HG03280 (cell line): ENCODE measurements around the gene SNX8.
"Not testable (repeated sequence)": the region's sequence is repeated elsewhere in the genome, so short reads cannot be mapped to it uniquely, and the experiment has no call there.

Source experiments
- ATAC-seq: cut with Tn5 transposase; IDR thresholded peaks from one replicate; pipeline ENCODE4 v1.9.1; 2021; ENCODE audit warnings: mild to moderate bottlenecking, moderate library complexity; ENCODE audit not compliant: unreplicated experiment

SNX8 gene

DNA sequence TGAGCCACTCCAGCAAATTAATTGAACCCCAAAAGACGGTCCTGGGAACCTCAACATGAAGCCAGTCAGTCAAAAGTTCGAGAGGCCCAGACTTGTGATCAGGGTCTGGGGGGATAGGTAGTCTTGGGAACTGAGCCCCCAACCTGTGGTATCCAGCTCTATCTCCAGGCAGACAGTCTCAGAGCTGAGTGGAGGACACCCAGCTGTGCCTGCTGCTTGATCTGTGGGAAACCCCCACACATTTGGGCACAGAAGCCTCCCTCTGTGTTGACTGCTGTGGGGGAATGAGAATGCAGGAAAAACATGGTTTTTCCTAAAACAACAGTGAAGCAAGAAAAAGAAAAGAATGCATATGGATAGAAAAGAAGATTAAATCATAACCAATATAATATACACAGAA is 16.3 kb upstream of the SNX8 start:
- no peak for ATAC-seq

DNA sequence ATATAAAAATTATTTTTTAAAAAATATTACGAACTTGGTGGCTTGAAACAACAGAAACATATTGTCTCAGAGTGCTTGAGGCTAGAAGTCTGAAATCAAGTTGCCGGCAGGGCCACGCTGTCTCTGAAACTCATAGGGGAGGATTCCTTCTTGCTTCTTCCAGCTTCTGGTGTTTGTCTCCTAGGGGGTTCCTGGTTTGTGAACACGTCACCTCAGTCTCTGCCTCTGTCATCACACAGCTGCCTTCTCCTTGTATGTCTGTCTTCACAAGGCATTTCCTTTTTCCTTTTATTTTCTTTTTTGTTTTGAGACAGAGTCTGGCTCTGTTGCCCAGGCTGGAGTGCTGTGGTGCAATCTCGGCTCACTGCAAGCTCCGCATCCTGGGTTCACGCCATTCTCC is 12.7 kb upstream of the SNX8 start:
- ATAC-seq, result no peak

DNA sequence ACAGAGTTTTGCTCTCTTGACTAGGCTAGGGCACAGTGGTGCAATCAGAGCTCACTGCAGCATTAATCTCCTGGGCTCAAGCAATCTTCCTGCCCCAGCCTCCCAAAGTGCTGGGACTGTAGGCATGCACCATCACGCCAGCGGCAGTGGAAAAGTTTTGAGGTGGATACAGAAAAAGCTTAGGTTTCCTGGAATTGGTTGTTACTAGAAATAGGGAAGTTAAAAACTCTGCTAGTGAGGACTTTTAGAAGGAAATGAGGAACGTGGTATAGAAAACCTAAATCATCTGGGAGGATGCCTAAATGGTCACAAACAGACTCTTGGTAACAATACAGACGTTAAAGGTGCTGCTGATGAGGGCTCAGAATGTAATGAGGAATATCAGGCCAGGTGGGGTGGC is 10.9 kb upstream of the SNX8 start:
- no peak for ATAC-seq

DNA sequence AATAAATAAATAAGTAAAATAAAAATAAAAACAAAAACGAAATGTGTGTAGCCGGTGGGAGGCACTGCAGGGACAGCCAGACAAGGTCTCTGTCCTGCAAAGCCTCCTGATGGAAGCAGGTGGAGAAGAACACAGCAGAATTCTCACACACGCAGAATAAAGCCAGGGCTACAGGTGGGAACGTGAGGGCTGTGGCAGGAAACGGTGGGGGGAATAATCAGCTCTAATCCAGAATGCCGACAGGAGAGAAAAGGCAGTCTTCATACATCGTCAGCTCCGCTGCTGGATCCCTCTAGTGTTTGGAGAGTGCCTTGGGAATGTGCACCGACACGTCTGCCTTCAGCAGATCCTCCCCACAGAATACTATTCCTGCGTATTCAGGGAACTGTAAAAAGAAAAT is 6.8 kb upstream of the SNX8 start:
- no peak for ATAC-seq

DNA sequence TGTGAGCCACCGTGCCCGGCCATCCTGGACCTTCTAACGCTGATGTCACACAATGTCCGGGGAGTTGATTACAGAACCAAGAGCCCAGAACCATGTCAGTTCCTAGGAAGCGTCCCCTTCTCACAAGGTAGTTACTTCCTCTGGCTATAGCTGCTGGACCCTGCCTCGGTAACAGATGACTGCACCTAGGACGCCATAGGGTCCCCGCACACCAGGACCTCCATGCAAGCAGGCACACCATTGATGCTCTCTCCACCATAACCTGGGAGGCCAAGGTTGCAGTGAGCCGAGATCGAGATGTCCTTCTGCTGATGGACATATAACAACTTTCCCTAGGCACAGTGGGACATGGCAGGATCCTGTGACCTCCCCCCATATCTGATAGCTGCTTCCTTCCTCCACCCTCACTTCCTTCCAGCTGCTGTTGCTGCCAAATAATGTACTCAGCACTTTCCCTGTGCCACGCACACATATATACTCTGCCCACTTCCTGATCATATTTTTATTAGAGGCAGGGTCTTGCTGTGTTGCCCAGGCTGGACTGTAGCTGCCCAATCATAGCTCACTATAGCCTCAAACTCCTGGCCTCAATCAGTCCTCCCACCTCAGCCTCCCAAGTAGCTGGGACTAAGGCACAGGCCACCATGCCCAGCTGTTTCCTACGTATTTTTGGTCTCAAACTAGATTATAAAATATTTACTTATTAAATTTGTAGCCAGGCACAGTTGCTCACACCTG is 3.5 kb upstream of the SNX8 start:
- ATAC-seq, result no peak

DNA sequence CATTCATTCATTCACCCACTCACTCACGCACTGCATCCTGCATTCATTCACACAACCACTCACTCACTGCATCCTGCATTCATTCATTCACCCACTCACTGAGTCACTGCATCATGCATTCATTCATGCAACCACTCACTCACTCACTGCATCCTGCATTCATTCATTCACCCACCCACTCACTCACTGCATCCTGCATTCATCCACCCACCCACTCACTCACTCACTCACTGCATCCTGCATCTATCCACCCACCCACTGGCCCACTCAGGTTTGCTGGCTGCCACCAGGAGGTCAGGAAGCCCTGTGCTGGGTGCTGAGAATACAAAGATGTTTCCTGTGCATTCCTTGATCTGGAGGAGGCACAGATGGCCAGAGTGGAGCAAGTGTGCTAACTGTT is 2.3 kb upstream of the SNX8 start:
- ATAC-seq, result no peak

DNA sequence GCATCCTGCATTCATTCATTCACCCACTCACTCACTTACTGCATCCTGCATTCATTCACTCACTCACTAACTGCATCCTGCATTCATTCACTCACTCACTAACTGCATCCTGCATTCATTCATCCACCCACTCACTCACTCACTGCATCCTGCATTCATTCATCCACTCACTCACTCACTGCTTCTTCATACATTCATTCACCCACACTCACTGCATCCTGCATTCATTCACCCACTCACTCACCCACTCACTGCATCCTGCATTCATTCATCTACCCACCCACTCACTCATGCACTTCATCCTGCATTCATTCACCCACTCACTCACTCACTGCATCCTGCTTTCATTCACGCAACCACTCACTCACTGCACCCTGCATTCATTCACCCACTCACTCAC is 1.5 kb upstream of the SNX8 start:
- no peak for ATAC-seq

DNA sequence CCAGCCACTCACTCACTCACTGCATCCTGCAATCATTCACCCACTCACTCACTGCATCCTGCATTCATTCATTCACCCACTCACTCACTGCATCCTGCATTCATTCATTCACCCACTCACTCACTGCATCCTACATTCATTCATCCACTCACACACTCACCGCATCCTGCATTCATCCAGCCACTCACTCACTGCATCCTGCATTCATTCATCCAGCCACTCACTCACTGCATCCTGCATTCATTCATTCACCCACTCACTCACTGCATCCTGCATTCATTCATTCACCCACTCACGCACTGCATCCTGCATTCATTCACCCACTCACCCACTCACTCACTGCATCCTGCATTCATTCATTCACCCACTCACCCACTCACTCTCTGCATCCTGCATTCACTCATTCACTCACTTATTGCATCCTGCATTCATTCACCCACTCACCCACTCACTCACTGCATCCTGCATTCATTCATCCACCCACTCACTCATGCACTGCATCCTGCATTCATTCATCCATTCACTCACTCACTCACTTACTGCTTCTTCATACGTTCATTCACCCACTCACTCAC is 802 bp upstream of the SNX8 start:
- not testable (repeated sequence) for ATAC-seq

DNA sequence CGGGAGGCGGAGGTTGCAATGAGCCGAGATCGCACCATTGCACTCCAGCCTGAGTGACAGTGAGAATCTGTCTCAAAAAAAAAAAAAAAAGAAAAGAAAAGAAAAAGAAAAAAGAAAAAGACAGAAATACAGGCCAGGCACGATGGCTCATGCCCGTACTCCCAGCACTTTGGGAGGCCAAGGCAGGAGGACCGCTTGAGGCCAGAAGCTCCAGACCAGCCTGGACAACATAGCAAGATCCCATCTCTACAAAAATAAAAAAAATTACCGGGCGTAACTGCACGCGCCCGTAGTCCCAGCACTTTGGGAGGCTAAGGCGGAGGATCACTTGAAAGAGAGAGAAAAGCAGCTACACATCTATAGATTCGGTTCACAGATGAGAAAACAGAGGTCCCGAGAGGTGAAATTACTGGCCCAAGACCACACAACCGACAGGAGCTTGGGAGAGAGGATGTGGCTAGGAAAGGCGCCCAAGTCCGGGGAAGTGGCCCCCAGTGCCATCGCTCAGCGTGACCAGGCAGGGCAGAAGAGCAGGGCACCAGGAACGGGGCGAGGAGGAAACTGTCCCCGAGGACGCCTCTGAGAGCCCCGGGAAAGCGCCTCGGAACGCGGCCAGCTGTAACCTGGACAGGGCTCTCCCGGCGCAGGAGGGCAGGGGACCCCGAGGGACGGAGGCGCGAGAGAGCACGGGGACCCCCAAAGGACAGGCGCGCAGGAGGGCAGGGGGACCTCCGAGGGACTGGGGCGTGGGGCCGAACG is 612 bp downstream of the SNX8 start:
- ATAC-seq, result peak; percentile 12

DNA sequence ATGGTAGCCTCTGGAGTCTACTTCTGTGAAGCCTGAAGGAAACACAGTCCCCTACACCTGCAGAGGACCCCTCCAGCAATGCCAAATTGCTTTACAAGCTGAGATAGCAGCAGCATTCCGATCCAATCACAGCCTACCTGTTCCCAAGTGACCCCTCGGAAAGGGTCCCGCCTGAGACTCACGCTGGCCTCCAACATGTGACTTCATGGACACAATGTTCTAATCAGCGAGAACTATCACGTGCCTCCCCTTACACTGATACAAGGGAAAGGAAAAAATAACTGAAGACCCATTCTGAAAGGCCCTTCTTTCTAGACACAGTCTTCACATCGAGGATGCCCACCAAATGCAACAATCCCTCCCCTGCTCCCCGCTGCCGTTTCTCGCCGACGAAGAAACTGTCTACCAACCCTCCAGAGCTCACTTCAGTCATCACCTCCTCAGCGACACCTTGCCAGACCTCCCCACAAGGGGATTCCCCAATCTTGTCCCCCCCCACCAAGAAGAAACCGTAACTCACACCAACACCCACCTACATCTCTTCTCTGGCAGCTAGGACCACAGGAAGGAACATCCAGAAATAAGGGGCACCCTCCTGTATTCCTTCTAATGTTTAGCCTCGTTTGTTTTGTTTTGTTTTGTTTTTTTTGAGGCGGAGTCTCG is 1.8 kb downstream of the SNX8 start:
- ATAC-seq, result no peak

DNA sequence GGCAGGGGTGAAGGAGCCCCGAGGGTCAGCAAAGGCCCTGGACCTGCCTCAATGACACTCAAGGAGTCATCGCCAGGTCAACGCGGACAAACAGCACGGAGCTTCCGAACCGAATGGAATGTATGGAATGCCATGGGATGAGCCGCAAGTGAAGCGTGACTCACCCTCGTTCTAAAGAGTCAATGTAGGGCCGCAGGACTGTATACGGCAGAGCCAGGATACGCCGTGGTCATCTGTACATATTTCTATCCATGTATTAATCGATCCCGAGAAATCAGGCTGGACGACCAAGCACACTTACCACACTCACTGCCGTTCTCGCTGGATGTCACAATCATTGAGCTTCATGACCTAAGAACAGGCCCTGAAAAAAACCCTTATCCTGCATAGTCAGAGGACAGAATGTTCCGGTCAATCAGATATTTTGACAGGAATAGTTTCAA is 4.3 kb downstream of the SNX8 start:
- no peak for ATAC-seq

DNA sequence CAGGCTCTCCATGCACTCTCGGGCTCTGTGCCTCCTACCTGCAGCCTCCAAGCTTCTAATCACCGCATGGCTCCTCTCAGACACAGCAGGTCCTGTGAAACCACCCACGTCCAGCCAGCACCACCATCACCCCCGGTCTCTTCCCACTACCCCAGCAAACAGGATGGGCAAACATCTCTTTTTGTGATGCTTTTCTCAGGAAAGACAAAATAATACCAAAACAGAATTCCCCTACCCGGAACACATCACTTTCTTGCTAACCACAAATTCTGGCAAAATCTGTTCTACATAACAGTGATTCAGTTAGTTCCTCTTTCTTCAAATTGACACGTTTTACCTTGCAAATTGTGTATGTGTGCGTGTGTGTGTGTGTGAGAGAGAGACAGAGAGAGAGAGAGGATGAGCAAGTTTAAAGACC is 6.5 kb downstream of the SNX8 start:
- ATAC-seq, result peak; percentile 51

DNA sequence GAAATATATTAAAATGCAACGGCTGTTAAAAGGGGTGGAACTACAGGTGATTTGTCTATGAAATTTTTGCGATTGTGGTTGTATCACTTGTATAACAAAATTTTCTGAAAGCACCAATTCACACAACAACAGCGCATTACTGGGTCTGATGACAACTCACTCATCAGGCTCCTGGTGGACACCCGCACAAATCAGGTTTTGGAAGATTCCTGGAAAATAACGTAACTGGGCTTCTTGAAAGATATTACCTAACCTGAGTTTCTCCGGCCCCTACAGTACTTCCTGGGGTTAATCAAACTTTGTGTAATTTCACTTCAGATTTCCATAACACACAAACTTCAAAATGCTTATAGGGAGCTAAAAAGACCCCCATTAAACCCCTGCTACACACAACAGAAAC is 7.6 kb downstream of the SNX8 start:
- ATAC-seq, result no peak

DNA sequence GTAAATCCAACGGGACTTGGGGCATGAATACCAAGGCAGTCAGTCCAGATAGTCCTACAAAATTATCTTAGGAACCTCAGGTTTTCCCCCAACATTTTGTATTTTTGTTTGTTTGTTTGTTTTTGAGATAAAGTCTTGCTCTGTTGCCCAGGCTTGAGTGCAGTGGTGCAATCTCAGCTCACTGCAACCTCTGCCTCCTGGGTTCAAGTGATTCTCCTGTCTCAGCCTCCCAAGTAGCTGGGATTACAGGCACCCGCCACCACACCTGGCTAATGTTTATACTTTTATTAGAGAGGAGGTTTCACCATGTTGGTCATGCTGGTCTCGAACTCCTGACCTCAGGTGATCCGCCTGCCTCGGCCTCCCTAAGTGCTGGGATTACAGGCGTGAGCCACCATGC is 9.0 kb downstream of the SNX8 start:
- ATAC-seq, result not testable (repeated sequence)

DNA sequence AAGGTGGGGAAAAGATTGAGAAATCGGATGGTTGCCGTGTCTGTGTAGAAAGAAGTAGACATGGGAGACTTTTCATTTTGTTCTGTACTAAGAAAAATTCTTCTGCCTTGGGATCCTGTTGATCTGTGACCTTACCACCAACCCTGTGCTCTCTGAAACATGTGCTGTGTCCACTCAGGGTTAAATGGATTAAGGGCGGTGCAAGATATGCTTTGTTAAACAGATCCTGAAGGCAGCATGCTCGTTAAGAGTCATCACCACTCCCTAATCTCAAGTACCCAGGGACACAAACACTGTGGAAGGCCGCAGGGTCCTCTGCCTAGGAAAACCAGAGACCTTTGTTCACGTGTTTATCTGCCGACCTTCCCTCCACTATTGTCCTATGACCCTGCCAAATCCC is 10.7 kb downstream of the SNX8 start:
- not testable (repeated sequence) for ATAC-seq

DNA sequence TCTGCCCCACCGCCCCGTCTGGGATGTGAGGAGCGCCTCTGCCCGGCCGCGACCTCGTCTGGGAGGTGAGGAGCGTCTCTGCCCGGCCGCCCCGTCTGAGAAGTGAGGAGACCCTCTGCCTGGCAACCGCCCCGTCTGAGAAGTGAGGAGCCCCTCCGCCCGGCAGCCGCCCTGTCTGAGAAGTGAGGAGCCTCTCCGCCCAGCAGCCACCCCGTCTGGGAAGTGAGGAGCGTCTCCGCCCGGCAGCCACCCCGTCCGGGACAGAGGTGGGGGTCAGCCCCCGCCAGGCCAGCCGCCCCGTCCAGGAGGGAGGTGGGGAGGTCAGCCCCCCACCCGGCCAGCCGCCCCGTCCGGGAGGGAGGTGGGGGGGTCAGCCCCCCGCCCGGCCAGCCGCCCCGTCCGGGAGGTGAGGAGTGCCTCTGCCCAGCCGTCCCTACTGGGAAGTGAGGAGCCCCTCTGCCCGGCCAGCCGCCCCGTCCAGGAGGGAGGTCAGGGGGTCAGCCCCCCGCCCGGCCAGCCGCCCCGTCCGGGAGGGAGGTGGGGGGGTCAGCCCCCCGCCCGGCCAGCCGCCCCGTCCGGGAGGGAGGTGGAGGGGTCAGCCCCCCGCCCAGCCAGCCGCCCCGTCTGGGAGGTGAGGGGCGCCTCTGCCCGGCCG is 11.4 kb downstream of the SNX8 start:
- ATAC-seq, result not testable (repeated sequence)

DNA sequence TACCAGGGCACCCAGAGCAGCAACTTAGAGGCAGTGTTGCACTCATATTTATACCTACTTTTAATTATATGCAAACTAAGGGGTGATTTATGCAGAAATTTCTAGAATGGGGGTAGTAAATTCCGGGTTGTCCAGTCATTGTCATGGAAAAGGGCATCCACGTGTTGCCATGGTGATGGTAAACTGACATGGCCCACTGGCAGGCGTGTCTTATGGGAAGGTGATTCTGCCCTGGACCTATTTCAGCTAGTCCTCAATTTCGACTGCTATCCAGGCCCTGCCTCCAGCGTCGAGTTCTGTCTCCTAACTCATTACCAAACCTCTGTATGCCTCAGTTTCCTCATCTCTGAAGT is 12.8 kb downstream of the SNX8 start:
- ATAC-seq, result no peak

DNA sequence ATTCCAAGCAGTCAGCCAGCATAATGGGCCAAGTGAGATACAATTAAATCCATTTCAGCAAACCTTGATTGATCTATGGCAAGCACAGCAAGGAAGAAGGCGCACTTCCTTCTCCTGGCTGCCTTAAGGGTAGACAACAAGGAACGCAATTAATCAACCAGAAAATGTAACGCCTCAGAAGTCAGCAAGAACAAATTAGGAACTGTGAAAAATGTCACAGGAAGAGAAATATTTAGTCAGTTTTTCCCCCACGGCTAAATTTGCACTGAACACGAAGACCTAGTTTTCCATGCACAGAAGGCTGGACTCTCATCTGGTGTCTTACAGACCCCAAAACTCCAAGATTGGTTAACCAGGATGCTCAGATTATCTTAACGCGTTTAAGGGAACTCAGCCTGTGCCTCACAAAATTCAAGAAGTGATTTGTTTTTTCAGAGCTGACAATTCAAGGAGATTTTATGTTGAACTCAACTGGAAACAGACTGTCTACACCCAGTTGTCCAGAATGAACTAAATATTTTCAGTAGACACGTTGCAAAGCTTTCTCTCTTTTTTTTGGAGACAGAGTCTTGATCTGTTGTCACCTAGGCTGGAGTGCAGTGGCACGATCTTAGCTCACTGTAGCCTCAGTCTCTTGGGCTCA is 14.2 kb downstream of the SNX8 start:
- no peak for ATAC-seq

DNA sequence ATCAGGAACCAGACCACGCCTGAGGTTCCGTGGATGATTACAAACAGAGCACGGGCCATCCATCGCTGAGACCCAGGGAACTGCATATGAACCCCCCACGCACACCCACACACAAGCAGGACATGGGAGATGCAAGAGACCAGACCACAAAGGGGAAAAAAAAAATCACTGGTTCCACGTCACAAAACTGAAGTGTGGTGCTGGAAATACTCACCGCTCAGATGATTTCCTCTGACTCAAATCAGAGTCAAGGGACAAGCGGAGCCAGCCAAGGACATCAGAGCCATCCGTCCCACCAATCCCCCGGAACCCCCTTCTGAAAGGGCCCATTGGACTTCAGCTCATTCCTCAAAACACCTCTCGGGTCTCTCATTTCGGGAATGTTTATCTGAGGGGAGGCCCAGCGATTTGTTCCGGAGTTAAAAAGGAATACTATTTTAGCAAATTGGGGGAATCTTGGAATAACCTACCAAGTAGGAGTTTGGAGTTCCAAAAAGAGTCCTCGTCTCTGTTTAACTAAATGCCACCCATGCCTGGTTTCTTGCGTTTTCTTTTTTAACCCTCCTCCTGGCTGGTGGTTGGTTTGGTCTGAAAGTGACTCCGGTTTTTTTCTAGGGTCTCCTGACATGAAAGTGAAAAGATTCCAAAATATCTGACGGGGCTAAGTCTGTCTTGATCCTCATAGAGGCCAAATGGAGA is 15.0 kb downstream of the SNX8 start:
- no peak for ATAC-seq

DNA sequence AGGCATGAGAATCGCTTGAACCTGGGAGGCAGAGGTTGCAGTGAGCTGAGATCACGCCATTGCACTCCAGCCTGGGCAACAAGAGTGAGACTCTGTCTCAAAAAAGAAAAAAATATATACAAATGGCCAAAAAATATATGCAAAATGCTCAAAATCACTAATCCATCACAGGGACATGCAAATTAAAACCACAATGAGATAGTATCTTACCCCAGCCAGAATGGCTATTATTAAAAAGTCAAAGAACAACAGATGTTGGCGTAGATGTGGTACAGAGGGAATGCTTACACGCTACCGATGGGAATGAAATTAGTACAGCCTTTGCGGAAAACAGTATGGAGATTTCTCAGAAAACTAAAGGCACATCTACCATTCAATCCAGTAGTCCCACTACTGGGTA is 17.4 kb downstream of the SNX8 start:
- ATAC-seq, result no peak
